ENCODE data around the gene THSD7A. TPM values are rescaled to one million over a fixed set of nuclear protein-coding genes. Genes with fewer than 3 reads are reported as not detected.

Gene THSD7A
- total and polyA plus RNA-seq, 2 experiments from 2014 or later: 4.0 to 8.3 TPM

- Histone ChIP-seq H3K27ac (no peak overlapping the region), H3K9me3 (ENCODE audit: low read depth) (no peaks in the 10 kb centered on the region), H3K36me3 (replicated peaks; ENCODE audit: insufficient read depth, low read depth) (no peaks in the 10 kb centered on the region), H3K4me2 (no peak overlapping the region), H3K4me1 (ENCODE audit: insufficient read depth) (no peaks in the 10 kb centered on the region), H2AFZ (no peak overlapping the region), H3K27me3 (no peaks in the 10 kb centered on the region), H3K9me2 (replicated peaks; ENCODE audit: insufficient read depth) (no peaks in the 10 kb centered on the region), H3K79me2 (no peaks in the 10 kb centered on the region), H4K20me1 (ENCODE audit: insufficient read depth, poor library complexity, severe bottlenecking) (no peaks in the 10 kb centered on the region), H3K4me3 (no peak overlapping the region)
- no peak for DNase-seq (ENCODE audit: low spot score)
- WGBS (ENCODE audit: low lambda C conversion rate, missing lambda C conversion rate): 88% methylated on average over 2 of the region's 2 CpGs
- TF ChIP-seq CTCF (IDR thresholded peaks at IDR 0.05; ENCODE audit: poor library complexity) (no peak), EZH2 (IDR thresholded peaks at IDR 0.05; ENCODE audit: borderline replicate concordance) (no peak), EZH2phosphoT487 (IDR thresholded peaks at IDR 0.05; ENCODE audit: low read depth, severe bottlenecking, unreplicated experiment) (no peak)
Measured at GRCh38 chr7:11486271-11486670, 345.7 kb downstream of the THSD7A start.

- Histone ChIP-seq H3K4me1 (ENCODE audit: insufficient read depth) (no peaks in the 10 kb centered on the region), H3K79me2 (no peaks in the 10 kb centered on the region)
- no peak for DNase-seq (ENCODE audit: low spot score)
Measured at GRCh38 chr7:11485636-11486035, 346.4 kb downstream of the THSD7A start.

GRCh38 chr7:11480143-11480542, 351.9 kb downstream of the THSD7A start:
- H3K79me2 ChIP-seq: no peaks in the 10 kb centered on the region
- H3K4me2 ChIP-seq: no peak overlapping the region
- H3K36me3 ChIP-seq (replicated peaks; ENCODE audit: insufficient read depth, low read depth): no peaks in the 10 kb centered on the region
- H4K20me1 ChIP-seq (ENCODE audit: insufficient read depth, poor library complexity, severe bottlenecking): no peaks in the 10 kb centered on the region
- H3K27me3 ChIP-seq: no peaks in the 10 kb centered on the region
- no peaks in the 10 kb centered on the region for H3K9me3 ChIP-seq (ENCODE audit: low read depth)
- DNase-seq (ENCODE audit: low spot score): no peak
- H3K9me2 ChIP-seq (replicated peaks; ENCODE audit: insufficient read depth): no peaks in the 10 kb centered on the region
- WGBS (ENCODE audit: low lambda C conversion rate, missing lambda C conversion rate): 83% methylated on average over 3 of the region's 3 CpGs
- TF ChIP-seq EZH2phosphoT487 (IDR thresholded peaks at IDR 0.05; ENCODE audit: low read depth, severe bottlenecking, unreplicated experiment) (no peak), EZH2 (IDR thresholded peaks at IDR 0.05; ENCODE audit: borderline replicate concordance) (no peak), CTCF (IDR thresholded peaks at IDR 0.05; ENCODE audit: poor library complexity) (no peak)
- no peaks in the 10 kb centered on the region for H3K4me1 ChIP-seq (ENCODE audit: insufficient read depth)
- no peak overlapping the region for H3K4me3 ChIP-seq
- H2AFZ ChIP-seq: no peak overlapping the region
- H3K27ac ChIP-seq: no peak overlapping the region

More at GRCh38 chr7:11485636-11486035, 346.4 kb downstream of the THSD7A start:
- H3K4me2 ChIP-seq: no peak overlapping the region
- H3K9me2 ChIP-seq (replicated peaks; ENCODE audit: insufficient read depth): no peaks in the 10 kb centered on the region
- no peak for TF ChIP-seq EZH2phosphoT487 (IDR thresholded peaks at IDR 0.05; ENCODE audit: low read depth, severe bottlenecking, unreplicated experiment)
- no peak for TF ChIP-seq CTCF (IDR thresholded peaks at IDR 0.05; ENCODE audit: poor library complexity)
- no peak for TF ChIP-seq EZH2 (IDR thresholded peaks at IDR 0.05; ENCODE audit: borderline replicate concordance)
- no peaks in the 10 kb centered on the region for H3K9me3 ChIP-seq (ENCODE audit: low read depth)
- H3K27ac ChIP-seq: no peak overlapping the region
- H3K36me3 ChIP-seq (replicated peaks; ENCODE audit: insufficient read depth, low read depth): no peaks in the 10 kb centered on the region
- no peaks in the 10 kb centered on the region for H4K20me1 ChIP-seq (ENCODE audit: insufficient read depth, poor library complexity, severe bottlenecking)
- H2AFZ ChIP-seq: no peak overlapping the region
- no peaks in the 10 kb centered on the region for H3K27me3 ChIP-seq
- H3K4me3 ChIP-seq: no peak overlapping the region

DNA sequence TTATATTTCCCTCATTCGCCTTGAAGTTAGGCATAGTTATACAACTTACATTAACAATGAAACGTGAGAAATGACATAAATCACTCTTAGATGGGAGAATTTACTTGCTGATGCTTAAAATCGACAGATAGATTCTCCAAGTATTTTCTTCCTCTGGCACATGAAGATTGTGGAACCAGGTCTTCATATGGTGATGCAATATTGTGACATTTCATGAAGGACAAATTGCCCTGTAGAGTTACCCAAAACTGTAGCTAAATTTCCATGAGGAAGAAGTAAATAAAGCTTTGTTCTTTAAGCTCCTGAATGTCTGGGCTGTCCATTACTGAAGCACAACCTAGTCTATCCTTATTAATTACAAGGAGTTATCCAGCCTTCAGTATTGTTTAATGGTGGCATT, 353.1 kb downstream of the THSD7A start:
- Histone ChIP-seq H3K27ac (no peak overlapping the region), H3K9me3 (ENCODE audit: low read depth) (no peaks in the 10 kb centered on the region), H4K20me1 (ENCODE audit: insufficient read depth, poor library complexity, severe bottlenecking) (no peaks in the 10 kb centered on the region), H3K4me1 (ENCODE audit: insufficient read depth) (no peaks in the 10 kb centered on the region), H3K4me2 (no peak overlapping the region), H2AFZ (no peak overlapping the region), H3K4me3 (no peak overlapping the region), H3K9me2 (replicated peaks; ENCODE audit: insufficient read depth) (no peaks in the 10 kb centered on the region), H3K79me2 (no peaks in the 10 kb centered on the region), H3K36me3 (replicated peaks; ENCODE audit: insufficient read depth, low read depth) (no peaks in the 10 kb centered on the region), H3K27me3 (no peaks in the 10 kb centered on the region)
- TF ChIP-seq EZH2phosphoT487 (IDR thresholded peaks at IDR 0.05; ENCODE audit: low read depth, severe bottlenecking, unreplicated experiment) (no peak), CTCF (IDR thresholded peaks at IDR 0.05; ENCODE audit: poor library complexity) (no peak), EZH2 (IDR thresholded peaks at IDR 0.05; ENCODE audit: borderline replicate concordance) (no peak)
- 94% methylated on average over 3 of the region's 3 CpGs for WGBS (ENCODE audit: low lambda C conversion rate, missing lambda C conversion rate)
- DNase-seq (ENCODE audit: low spot score): no peak

All from hepatocyte (in vitro differentiated cells).